Effector memory CD4-positive, alpha-beta T cell (primary cell): Measurements from ENCODE around the gene C1orf105.

Experiments used
- DNase-seq, 3 donors: peaks; one replicate each; pipeline ENCODE4 v3.0.0-alpha.2; 2020
- H3K27ac ChIP-seq: 2 replicates; pipeline ENCODE4 v1.7.0; 2013; ENCODE audit warnings: mild to moderate bottlenecking, low read length, moderate library complexity; ENCODE audit not compliant: insufficient read depth, poor library complexity, severe bottlenecking
- H3K27me3 ChIP-seq: replicated peaks from 2 replicates; pipeline ENCODE4 v1.7.0; 2013; ENCODE audit warnings: mild to moderate bottlenecking, low read length; ENCODE audit not compliant: insufficient read depth, control insufficient read depth, poor library complexity, severe bottlenecking
- H3K36me3 ChIP-seq: 2 replicates; pipeline ENCODE4 v1.7.0; 2013; ENCODE audit warnings: mild to moderate bottlenecking, low read length, moderate library complexity; ENCODE audit not compliant: control insufficient read depth, insufficient read depth
- H3K4me1 ChIP-seq: 2 replicates; pipeline ENCODE4 v1.7.0; 2013; ENCODE audit warnings: low read length, mild to moderate bottlenecking; ENCODE audit not compliant: control insufficient read depth, insufficient read depth, poor library complexity, severe bottlenecking
- H3K4me3 ChIP-seq: 2 replicates; pipeline ENCODE4 v1.7.0; 2013; ENCODE audit warnings: low read length, low read depth, mild to moderate bottlenecking; ENCODE audit not compliant: insufficient read depth, poor library complexity, severe bottlenecking
- H3K9me3 ChIP-seq: 2 replicates; pipeline ENCODE4 v1.7.0; 2013; ENCODE audit warnings: mild to moderate bottlenecking, low read length, moderate library complexity; ENCODE audit not compliant: control insufficient read depth

Gene C1orf105

DNA sequence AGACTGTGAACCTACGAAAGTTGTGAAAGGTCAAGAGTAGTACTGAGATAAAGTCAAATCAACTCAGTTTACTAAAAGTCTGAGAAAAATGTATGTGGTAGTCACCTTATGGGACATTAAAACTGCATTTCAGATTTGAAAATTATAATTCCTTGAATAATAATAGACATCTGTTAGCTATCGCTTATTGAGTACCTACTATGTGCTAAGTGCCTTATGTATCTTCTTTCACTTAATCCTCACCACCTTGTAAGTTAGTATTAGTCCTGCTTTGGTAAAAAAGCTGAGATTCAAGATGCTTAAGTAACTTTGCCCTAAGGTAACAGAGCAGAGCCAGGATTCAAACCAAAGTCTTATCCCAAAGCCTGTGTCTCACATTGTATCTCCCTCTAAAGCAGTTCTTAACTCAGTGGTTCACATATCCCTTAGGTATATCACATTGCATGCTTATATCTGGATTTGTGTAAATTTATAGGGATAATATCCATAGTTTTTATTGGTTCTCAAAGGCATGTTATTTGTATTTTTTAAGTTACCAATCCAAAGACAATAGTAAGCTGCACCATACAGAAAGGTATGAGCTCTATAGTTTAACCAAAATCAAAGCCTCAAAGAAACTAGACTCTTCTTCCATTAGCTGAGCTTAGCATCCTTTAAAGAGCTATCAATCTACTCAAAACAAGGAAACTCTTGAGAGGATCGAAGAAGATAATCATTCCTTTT lies 22.5 kb downstream of the C1orf105 start:
- Histone ChIP-seq H3K9me3 (no peaks in the 10 kb centered on the region), H3K27ac (peak overlapping the region; percentile 76), H3K36me3 (no peaks in the 10 kb centered on the region), H3K4me1 (peaks cover 5% of the 10 kb centered on the region), H3K4me3 (peak overlapping the region; percentile 88), H3K27me3 (no peaks in the 10 kb centered on the region)
- no peak for DNase-seq

DNA sequence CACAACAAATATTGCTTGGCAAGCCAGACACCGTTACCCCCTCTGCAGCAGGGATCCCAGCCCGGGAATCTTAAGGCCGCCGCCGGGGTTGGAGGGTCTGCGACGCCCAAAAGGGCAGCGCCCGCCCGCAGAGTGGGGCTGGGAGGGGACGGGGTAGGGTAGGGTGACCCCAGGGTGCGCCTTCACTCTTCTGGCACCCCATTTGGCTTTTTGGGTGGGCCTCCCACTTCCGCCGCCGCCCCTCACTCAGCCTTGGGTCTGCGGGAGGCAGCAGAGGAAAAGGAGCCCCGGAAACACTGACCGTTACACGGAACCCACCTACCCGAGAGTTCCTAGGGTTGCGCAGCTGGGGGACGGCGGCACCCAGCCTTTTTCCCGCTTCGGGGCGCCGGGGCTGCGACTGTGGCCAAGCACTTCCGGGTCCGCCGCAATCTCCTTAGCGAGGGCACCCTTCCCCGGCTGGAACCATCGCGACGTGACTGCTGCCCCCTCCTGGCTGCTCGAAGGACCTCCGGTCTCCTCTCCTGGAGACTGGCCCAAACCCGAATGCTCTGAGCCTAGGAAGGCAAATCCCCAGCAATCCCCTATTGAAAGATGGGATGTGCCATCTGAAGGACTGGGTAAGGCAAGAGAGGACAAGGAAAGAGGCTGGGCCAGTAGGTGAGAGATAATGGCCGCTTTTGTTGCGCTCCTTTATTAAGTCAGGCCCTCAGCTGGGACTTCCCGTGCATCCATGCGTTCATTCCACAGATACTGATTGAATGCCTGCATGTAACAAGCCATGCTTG lies 23.4 kb downstream of the C1orf105 start, which contains the start of gene PIGC:
Gene PIGC, minus strand, starts transcription at position 404 of the 788 bp plus-strand sequence. CDS start 1,447 bp downstream, outside the sequence.
- Histone ChIP-seq H3K27me3 (no peaks in the 10 kb centered on the region), H3K27ac (peak within 1 kb of the TSS; percentile 76), H3K9me3 (no peaks in the 10 kb centered on the region), H3K36me3 (no peaks in the 10 kb centered on the region), H3K4me3 (peak within 1 kb of the TSS; percentile 88), H3K4me1 (peaks cover 5% of the 10 kb centered on the region)
- DNase-seq, result peak; percentile 76 to 85 (median 77)

DNA sequence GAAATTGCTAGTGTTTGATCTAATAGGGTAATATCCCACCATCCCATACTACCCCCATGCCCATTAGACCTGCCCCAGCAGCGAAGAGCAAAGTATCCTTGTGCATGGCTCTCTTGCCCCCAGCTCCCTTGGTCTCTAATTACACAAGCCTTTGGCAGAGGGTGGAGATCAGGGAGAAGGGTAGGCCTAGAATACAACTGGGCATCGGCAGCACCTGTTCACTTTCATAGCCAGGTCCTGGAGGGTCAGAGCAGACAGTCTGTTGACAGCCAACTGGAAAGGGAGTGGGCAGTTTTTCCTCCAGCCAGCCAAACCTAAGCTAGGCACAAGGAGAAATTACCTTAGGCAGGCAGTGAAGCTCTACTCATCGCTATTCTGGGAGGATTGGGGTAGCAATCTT lies 26.1 kb downstream of the C1orf105 start:
- Histone ChIP-seq H3K36me3 (no peaks in the 10 kb centered on the region), H3K4me3 (no peak overlapping the region), H3K9me3 (no peaks in the 10 kb centered on the region), H3K27me3 (no peaks in the 10 kb centered on the region), H3K27ac (no peak overlapping the region), H3K4me1 (peaks cover 12% of the 10 kb centered on the region)
- no peak for DNase-seq

DNA sequence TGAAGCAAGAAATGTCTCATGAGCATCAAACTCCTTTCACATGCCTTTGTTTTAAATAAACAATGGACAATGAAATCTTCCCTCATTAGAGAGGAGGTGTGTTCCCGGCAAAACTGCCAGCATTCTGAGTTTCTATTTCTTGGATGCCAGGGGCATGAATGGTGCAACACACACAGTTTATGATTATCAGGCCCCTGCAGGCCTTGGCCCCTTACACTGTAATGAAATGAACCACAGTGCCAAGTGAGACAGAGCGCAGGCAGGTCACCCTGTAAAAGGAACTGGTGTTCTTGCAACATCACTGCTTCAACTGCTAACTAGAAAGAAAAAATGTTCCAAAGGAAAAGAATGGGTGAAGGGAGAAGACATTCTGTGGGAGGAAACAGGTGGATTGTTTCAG lies 27.2 kb downstream of the C1orf105 start:
- no peaks in the 10 kb centered on the region for H3K36me3 ChIP-seq
- no peaks in the 10 kb centered on the region for H3K27me3 ChIP-seq
- H3K4me3 ChIP-seq, result no peak overlapping the region
- H3K27ac ChIP-seq, result no peak overlapping the region
- peaks cover 12% of the 10 kb centered on the region for H3K4me1 ChIP-seq
- DNase-seq, result no peak
- no peaks in the 10 kb centered on the region for H3K9me3 ChIP-seq

DNA sequence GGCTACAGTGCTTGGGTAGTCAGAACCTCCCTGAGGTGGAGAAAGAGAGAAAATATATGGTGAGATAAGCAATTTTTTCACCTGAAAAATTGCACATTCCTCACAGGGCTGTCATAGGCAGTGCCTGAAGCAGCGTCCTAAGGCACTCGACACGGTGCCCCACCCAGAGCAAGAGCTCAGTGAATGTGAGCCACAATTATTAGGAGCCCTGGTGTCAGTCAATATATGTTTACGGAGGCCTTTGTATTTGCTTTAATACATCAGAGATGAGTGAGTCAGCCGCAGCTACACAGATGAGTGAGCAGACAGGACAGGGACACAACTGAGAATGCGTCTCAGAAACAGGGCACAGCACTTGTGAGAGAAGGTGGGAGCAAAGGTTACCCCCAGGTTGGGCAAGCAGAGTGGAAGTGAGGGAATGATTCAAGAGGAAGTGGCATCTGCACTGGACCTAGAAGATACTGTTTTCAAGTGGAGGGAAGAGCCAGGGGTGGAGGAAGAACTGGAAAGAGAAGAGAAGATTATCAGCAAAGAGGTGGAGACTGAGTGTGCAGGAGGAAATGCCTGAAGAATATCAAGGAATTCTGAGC lies 28.6 kb downstream of the C1orf105 start:
- Histone ChIP-seq H3K27ac (no peak overlapping the region), H3K4me1 (peaks cover 10% of the 10 kb centered on the region), H3K27me3 (no peaks in the 10 kb centered on the region), H3K9me3 (no peaks in the 10 kb centered on the region), H3K36me3 (no peaks in the 10 kb centered on the region), H3K4me3 (no peak overlapping the region)
- DNase-seq, result no peak

DNA sequence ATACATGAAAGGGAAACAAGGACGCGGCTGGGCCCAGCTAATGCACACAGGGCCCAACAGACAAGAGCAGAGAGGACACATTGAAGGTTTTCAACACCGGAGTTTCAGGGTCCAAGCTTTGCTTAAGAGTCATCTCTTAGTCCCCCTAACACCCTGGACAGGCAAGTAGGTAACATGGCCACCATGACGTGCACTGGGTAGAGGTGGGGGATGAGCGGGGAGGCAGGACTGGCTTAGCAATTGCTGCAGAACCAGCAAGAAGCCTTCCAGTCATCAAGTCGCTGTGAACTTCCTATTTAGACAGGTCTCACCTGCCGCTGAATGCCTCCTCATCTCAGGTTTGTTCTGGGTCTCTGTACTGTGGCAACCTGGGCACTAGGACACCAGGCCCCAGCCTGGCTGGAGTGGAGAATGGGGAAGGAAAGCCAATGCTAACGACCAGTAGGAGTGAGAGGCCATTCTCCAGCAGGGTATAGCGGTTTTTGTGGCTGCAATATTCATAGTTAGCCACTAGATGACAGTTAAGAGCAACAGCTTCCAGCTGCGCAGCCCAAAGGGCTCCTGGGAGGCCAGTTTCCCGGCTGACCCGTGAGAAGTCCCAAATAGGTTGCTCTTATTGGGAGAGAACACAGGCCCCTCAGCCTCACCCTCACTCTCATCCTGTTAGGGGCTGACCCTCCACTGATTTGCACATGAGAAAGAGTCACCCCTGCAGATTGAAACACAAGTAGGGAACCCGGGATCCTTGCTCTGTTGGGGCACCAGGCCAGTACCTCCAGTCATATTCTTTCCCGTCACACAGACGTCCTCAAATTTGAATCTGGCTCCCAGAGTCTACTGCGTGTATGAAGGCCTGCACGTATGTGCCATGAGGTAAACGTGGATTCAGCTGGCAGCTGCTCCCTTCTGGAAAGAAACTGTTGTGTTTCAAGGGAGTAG lies 29.4 kb downstream of the C1orf105 start:
- Histone ChIP-seq H3K27me3 (no peaks in the 10 kb centered on the region), H3K36me3 (no peaks in the 10 kb centered on the region), H3K4me1 (peaks cover 7% of the 10 kb centered on the region), H3K27ac (no peak overlapping the region), H3K9me3 (no peaks in the 10 kb centered on the region), H3K4me3 (no peak overlapping the region)
- peak in 2 of 3 donors; percentile 7 to 17 for DNase-seq

DNA sequence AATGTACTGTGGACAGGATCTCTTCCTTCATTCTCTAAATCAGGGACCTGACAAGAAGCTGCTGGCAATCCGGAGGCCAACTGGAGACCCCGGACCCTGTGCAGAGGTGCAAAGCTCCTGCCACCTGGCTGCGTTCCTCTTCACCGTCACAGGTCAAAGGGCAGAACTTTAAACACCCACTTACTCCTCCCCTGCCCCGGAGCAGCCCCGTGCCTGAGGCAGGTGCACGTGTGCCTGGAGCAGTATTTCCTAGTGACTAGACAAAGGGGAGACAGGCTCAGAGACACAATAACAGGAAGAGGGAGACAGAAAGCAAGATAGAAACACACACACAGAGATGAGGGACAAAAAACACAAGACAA lies 30.0 kb downstream of the C1orf105 start:
- no peak for DNase-seq
- no peaks in the 10 kb centered on the region for H3K27me3 ChIP-seq
- H3K27ac ChIP-seq, result no peak overlapping the region
- H3K4me1 ChIP-seq, result peaks cover 7% of the 10 kb centered on the region
- no peak overlapping the region for H3K4me3 ChIP-seq
- no peaks in the 10 kb centered on the region for H3K9me3 ChIP-seq
- H3K36me3 ChIP-seq, result no peaks in the 10 kb centered on the region

DNA sequence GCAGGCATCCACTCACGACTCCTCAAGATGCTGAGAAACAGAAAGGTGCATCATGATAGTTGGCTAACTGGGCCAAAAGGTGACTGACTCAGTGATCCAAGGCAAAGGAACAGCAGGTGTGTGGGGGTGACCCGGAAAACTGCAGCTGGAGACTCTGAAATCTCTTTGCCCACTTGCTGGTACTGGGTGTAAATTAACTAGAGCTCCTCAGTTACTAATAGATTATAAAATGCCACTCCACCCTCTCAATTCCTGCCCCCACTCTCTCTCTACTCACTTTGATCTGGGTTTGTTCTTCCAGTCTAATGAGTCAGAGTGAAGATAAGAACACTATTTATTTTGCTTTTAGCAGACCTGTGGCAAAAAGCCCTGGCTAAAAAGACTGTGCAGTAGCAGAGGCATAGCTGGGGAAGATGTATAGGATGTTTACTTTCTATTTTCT lies 30.5 kb downstream of the C1orf105 start:
- no peak overlapping the region for H3K4me3 ChIP-seq
- no peak overlapping the region for H3K27ac ChIP-seq
- no peaks in the 10 kb centered on the region for H3K27me3 ChIP-seq
- H3K4me1 ChIP-seq, result peaks cover 7% of the 10 kb centered on the region
- no peaks in the 10 kb centered on the region for H3K9me3 ChIP-seq
- DNase-seq, result no peak
- no peaks in the 10 kb centered on the region for H3K36me3 ChIP-seq

DNA sequence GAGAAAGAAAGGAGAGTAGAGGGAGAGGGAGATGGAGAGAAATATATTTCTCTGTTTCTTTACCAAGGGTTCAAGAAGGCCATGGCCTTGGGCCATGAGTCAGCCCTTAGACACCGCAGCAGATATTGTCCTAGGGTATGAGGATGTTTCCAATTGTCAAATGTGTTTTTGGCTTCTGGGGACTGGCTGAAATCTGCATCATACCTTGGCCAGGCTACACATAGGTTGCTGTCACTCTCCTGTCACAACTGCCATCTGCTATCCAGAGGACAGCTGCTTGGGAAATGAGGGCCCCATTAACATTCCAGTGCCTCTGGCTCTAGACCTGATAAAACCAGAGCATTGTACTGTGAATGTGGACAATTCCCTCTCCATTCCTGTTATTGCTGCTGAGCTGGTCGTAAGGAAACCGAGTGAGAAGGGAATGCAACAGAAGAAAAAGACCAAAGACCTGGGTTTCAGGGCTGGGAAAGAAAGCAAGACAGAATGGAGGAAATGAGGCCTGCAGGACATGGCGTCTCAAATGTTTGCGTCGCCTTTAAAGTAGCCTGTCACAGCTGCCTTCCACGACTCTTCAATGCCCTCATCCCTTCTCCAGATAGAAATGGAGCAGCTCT lies 32.2 kb downstream of the C1orf105 start:
- Histone ChIP-seq H3K36me3 (no peaks in the 10 kb centered on the region), H3K9me3 (no peaks in the 10 kb centered on the region), H3K27me3 (no peaks in the 10 kb centered on the region), H3K4me3 (no peak overlapping the region), H3K27ac (no peak overlapping the region), H3K4me1 (peaks cover 7% of the 10 kb centered on the region)
- no peak for DNase-seq
